Heart left ventricle (tissue), 13 donors: ENCODE measurements around the gene TUBA8.
"Not testable (repeated sequence)": the region's sequence is repeated elsewhere in the genome, so short reads cannot be mapped to it uniquely, and the experiment has no call there.

ENCODE experiments used
- POLR2A ChIP-seq, 2 donors: fragments of 450-650 bp; IDR thresholded peaks; one replicate each; pipeline ENCODE4 v1.6.1; 2017; ENCODE audit warnings: antibody characterized with exemption in 2 of 2, mild to moderate bottlenecking in 2 of 2, moderate library complexity in 2 of 2
- TF ChIP-seq, protein P1 (sequence below), 12 donors: fragments of 200-600 bp; sonication (generic) in 4 of 12; IDR thresholded peaks; one replicate each; pipeline versions ENCODE4 v1.5.0 to v1.8.0; 2018 to 2022; ENCODE audit warnings: antibody characterized with exemption in 12 of 12, mild to moderate bottlenecking in 5 of 12
- donor health status: ischemic (EF 13 %, LVEDD 7.1; RV severe dilation, severe dysfunction).
- donor health status: DM: no; HTN: yes; CAD: no.
- donor health status: DM: no; HTN: no; CAD: no.
- donor health status: ischemic (EF 25% LVEDD 6.9; RV normal size, moderate dysfunction).
- donor health status: ischemic (EF 25% LVEDD 5.7; RV mildly dilated, moderate dysfunction).
- donor health status: ischemic (EF 35%, LVEDD 5.7; RV mildly dilated, moderate dysfunction).
- donor health status: nonischemic (EF 11% LVEDD 7.7; RV severe dilation, severe dysfunction).
- donor health status: DM: yes; HTN: yes; CAD: no.
- donor health status: PGD.
- donor health status: ischemic (EF 29% LVEDD 5.4; RV normal size, mild dysfunction).
- donor health status: nonischemic (EF 23%, LVEDD 6.1; RV moderate dilation, normal function).

DNA sequence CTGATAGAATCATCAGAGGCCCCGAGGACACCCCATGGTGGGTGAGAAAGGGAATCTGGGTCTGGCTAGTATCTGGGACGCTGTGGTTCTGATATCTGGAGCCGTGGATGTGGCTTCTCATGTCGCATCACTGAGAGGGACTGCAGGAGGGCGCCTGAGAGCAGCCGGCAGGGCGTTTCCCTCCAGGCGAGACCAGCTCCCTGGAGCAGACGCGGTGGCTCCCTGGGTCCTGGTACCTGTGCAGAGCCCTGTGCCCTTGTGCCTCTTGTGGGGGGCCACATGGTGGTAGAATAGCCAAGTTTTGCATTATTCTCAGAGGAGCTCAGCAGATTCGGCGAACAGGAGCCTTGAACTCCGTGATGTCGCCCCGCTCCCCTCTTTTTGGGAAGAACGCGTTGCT, 59.7 kb downstream of the TUBA8 start:
- TF ChIP-seq, protein P1, sequence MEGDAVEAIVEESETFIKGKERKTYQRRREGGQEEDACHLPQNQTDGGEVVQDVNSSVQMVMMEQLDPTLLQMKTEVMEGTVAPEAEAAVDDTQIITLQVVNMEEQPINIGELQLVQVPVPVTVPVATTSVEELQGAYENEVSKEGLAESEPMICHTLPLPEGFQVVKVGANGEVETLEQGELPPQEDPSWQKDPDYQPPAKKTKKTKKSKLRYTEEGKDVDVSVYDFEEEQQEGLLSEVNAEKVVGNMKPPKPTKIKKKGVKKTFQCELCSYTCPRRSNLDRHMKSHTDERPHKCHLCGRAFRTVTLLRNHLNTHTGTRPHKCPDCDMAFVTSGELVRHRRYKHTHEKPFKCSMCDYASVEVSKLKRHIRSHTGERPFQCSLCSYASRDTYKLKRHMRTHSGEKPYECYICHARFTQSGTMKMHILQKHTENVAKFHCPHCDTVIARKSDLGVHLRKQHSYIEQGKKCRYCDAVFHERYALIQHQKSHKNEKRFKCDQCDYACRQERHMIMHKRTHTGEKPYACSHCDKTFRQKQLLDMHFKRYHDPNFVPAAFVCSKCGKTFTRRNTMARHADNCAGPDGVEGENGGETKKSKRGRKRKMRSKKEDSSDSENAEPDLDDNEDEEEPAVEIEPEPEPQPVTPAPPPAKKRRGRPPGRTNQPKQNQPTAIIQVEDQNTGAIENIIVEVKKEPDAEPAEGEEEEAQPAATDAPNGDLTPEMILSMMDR (IDR thresholded peaks at IDR 0.05): not testable (repeated sequence)
- not testable (repeated sequence) for TF ChIP-seq POLR2A (IDR thresholded peaks at IDR 0.05)
